Hepatocyte (in vitro differentiated cells): ENCODE data around the gene ITGB4. TPM values are rescaled to one million over a fixed set of nuclear protein-coding genes. Genes with fewer than 3 reads are reported as not detected.

Experiments used
- DNase-seq: peaks from one replicate; pipeline ENCODE4 v3.0.0-alpha.2; 2016; ENCODE audit warnings: low spot score
- H2AFZ ChIP-seq: fragments of 200-600 bp; sonication (generic); 2 replicates; pipeline ENCODE4 v1.6.0; 2016; ENCODE audit warnings: antibody characterized with exemption, mild to moderate bottlenecking
- H3K27ac ChIP-seq: fragments of 200-600 bp; sonication (generic); 2 replicates; pipeline ENCODE4 v1.5.1; 2016; ENCODE audit warnings: mild to moderate bottlenecking
- H3K27me3 ChIP-seq: fragments of 200-600 bp; sonication (generic); 2 replicates; pipeline ENCODE4 v1.6.1; 2016
- H3K36me3 ChIP-seq: fragments of 200-600 bp; sonication (generic); replicated peaks from 2 replicates; pipeline ENCODE4 v1.5.1; 2016; ENCODE audit warnings: low read depth; ENCODE audit not compliant: insufficient read depth
- H3K4me1 ChIP-seq: fragments of 200-600 bp; sonication (generic); 2 replicates; pipeline ENCODE4 v1.5.1; 2016; ENCODE audit warnings: mild to moderate bottlenecking, moderate library complexity; ENCODE audit not compliant: insufficient read depth
- H3K4me2 ChIP-seq: fragments of 200-600 bp; sonication (generic); 2 replicates; pipeline ENCODE4 v1.6.0; 2016
- H3K4me3 ChIP-seq: fragments of 200-600 bp; sonication (generic); 2 replicates; pipeline ENCODE4 v1.5.1; 2016; ENCODE audit warnings: mild to moderate bottlenecking
- H3K79me2 ChIP-seq: fragments of 200-600 bp; sonication (generic); 2 replicates; pipeline ENCODE4 v1.6.0; 2017; ENCODE audit warnings: mild to moderate bottlenecking
- H3K9me2 ChIP-seq: fragments of 200-600 bp; sonication (generic); replicated peaks from 2 replicates; pipeline ENCODE4 v1.6.0; 2017; ENCODE audit warnings: mild to moderate bottlenecking; ENCODE audit not compliant: insufficient read depth
- H3K9me3 ChIP-seq: fragments of 200-600 bp; sonication (generic); 2 replicates; pipeline ENCODE4 v1.5.1; 2016; ENCODE audit warnings: low read depth, mild to moderate bottlenecking
- H4K20me1 ChIP-seq: fragments of 200-600 bp; sonication (generic); 2 replicates; pipeline ENCODE4 v1.6.0; 2016; ENCODE audit warnings: mild to moderate bottlenecking; ENCODE audit not compliant: insufficient read depth, poor library complexity, severe bottlenecking
- CTCF ChIP-seq: fragments of 200-600 bp; sonication (generic); IDR thresholded peaks from 2 replicates; pipeline ENCODE4 v1.5.1; 2016; ENCODE audit warnings: antibody characterized with exemption, mild to moderate bottlenecking; ENCODE audit not compliant: poor library complexity
- EZH2 ChIP-seq: fragments of 200-600 bp; sonication (generic); IDR thresholded peaks from 2 replicates; pipeline ENCODE4 v1.6.1; 2016; ENCODE audit warnings: antibody characterized with exemption, mild to moderate bottlenecking, borderline replicate concordance
- EZH2phosphoT487 ChIP-seq: fragments of 200-600 bp; sonication (generic); IDR thresholded peaks from one replicate; pipeline ENCODE4 v1.6.1; 2018; ENCODE audit warnings: antibody characterized with exemption, mild to moderate bottlenecking, low read depth, moderate library complexity; ENCODE audit not compliant: unreplicated experiment, severe bottlenecking
- WGBS: methylation state at CpG from one replicate; pipeline ENCODE4 v1.1.6; 2016; ENCODE audit warnings: low lambda C conversion rate; ENCODE audit errors: missing lambda C conversion rate; 5-methylcytosine and 5-hydroxymethylcytosine counted together
- polyA plus RNA-seq: library from polyadenylated mRNA; unstranded; fragments of >200 nt; fragmentation: Nextera tagmentation; extraction: Ambion mirVana; gene quantifications from 2 replicates; pipeline ENCODE4 v1.2.1, GENCODE V29; 2016
- total RNA-seq: library from RNA; depleted of rRNA; stranded (reverse); fragments of >200 nt; gene quantifications from 2 replicates; pipeline ENCODE4 v1.2.3, GENCODE V29; 2014

Gene ITGB4
- total and polyA plus RNA-seq, 2 experiments from 2014 or later = 15.7 to 23.5 TPM

DNA sequence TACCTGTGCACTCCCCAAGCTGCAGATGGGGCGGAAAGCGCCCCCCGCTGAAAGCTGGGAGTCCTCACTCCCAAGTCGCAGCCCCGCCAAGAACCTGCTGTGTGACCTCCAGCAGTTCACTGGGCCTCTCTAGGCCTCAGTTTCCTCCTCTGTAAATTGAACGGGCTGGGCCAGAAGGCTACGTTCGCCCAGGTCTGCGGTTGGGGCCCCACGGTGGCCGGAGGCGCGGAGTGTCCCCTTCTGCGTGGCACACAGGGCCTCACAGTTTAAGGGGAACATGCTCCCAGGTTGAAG is 43.1 kb downstream of the ITGB4 start:
- Histone ChIP-seq H3K9me2 (no peaks in the 10 kb centered on the region), H3K4me1 (peaks cover 10% of the 10 kb centered on the region), H3K27ac (peak overlapping the region; percentile 82), H3K27me3 (no peaks in the 10 kb centered on the region), H4K20me1 (no peaks in the 10 kb centered on the region), H3K36me3 (no peaks in the 10 kb centered on the region), H2AFZ (peak overlapping the region; percentile 80), H3K4me2 (peak overlapping the region; percentile 93), H3K4me3 (peak overlapping the region; percentile 69), H3K9me3 (no peaks in the 10 kb centered on the region), H3K79me2 (peaks cover 5% of the 10 kb centered on the region)
- DNase-seq = no peak
- TF ChIP-seq EZH2phosphoT487 (no peak), CTCF (no peak), EZH2 (no peak)
- WGBS = 23% methylated on average over 14 of the region's 14 CpGs

DNA sequence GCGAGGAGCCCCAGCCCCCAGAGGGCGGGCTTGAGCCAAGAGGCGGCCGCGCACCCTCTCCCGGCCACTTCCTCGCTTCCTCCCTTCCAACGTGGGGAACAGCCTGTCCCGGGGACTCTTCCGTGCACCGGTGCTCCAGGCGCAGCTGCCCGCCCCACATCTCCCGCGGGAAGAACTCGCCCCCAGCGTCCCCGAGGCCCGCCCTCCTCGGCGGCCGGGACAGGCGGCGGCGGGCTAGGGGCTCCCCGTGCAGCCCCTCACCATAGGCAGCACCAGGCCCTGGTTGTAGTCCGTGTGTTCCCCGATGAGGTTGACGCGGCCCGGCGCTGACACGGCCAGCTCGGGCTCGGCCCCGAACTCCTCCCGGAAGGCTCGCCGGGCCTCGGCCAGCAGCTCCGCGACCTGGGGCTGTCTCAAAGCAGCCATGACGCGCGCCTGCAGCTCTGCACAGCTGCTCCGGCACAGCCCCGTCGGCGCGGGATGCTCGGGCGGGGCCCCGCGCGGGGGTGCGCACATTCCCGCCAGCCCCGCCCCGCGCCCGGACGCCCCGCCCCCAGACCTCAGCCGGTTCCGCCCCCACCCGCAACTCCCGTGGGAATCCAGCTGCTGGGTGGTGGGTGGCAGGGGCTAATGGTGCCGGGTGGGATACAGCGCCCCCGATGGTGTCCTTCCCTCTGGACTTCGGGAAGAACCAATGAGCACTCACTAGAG is 43.6 kb downstream of the ITGB4 start, which contains the start of gene GALK1:
GALK1 (minus strand) TSS at position 482 of the 711 bp plus-strand sequence; CDS start at position 426, 56 bp downstream.
- no peaks in the 10 kb centered on the region for H3K36me3 ChIP-seq
- H3K27me3 ChIP-seq = no peaks in the 10 kb centered on the region
- peak within 1 kb of the TSS; percentile 82 for H3K27ac ChIP-seq
- WGBS = under 1% methylated on average over 60 of the region's 71 CpGs
- no peaks in the 10 kb centered on the region for H4K20me1 ChIP-seq
- peaks cover 5% of the 10 kb centered on the region for H3K79me2 ChIP-seq
- peak; percentile 89 for DNase-seq
- H3K4me3 ChIP-seq = peak within 1 kb of the TSS; percentile 69
- peak within 1 kb of the TSS; percentile 80 for H2AFZ ChIP-seq
- H3K9me2 ChIP-seq = no peaks in the 10 kb centered on the region
- peak within 1 kb of the TSS; percentile 93 for H3K4me2 ChIP-seq
- no peaks in the 10 kb centered on the region for H3K9me3 ChIP-seq
- no peak for TF ChIP-seq EZH2phosphoT487
- TF ChIP-seq CTCF = peak; percentile 58
- H3K4me1 ChIP-seq = peaks cover 10% of the 10 kb centered on the region

GRCh38 chr17:75765981-75766380 is 44.7 kb downstream of the ITGB4 start:
- Histone ChIP-seq H3K9me2 (no peaks in the 10 kb centered on the region), H3K27ac (no peak overlapping the region), H4K20me1 (no peaks in the 10 kb centered on the region), H3K79me2 (peaks cover 5% of the 10 kb centered on the region), H3K4me2 (no peak overlapping the region), H3K36me3 (no peaks in the 10 kb centered on the region), H2AFZ (no peak overlapping the region), H3K4me3 (no peak overlapping the region), H3K4me1 (peaks cover 10% of the 10 kb centered on the region), H3K9me3 (no peaks in the 10 kb centered on the region), H3K27me3 (no peaks in the 10 kb centered on the region)
- no peak for TF ChIP-seq EZH2
- TF ChIP-seq CTCF = no peak
- TF ChIP-seq EZH2phosphoT487 = no peak
- WGBS = 87% methylated on average over 4 of the region's 4 CpGs
- DNase-seq = no peak
